ENCODE data around the gene ANXA8.
"Not testable (repeated sequence)": the region's sequence is repeated elsewhere in the genome, so short reads cannot be mapped to it uniquely, and the experiment has no call there.

- not testable (repeated sequence) for TF ChIP-seq POLR2A, POLR2AphosphoS5, CTCF (IDR thresholded peaks at IDR 0.05)
Observed at GRCh38 chr10:47465216-47465917, 18.5 kb downstream of the ANXA8 start.
